OCI-LY1 (cell line): Measurements from ENCODE around the gene CTRL.
"Not testable (repeated sequence)": the region's sequence is repeated elsewhere in the genome, so short reads cannot be mapped to it uniquely, and the experiment has no call there.

Source experiments
- H2AFZ ChIP-seq: fragments of 200-600 bp; sonication (generic), shearing (Covaris generic); 2 replicates; pipeline ENCODE4 v1.6.0; 2014; ENCODE audit warnings: antibody characterized with exemption, mild to moderate bottlenecking, low read length
- H3F3A ChIP-seq: fragments of 200-600 bp; sonication (generic), shearing (Covaris generic); 2 replicates; pipeline ENCODE4 v1.6.0; 2014; ENCODE audit warnings: mild to moderate bottlenecking, antibody characterized with exemption, low read length, moderate library complexity; ENCODE audit not compliant: insufficient read depth
- H3K27ac ChIP-seq: fragments of 200-600 bp; sonication (generic); 2 replicates; pipeline ENCODE4 v1.5.1; 2014; ENCODE audit warnings: low read length, mixed run types, mild to moderate bottlenecking, low read depth; ENCODE audit not compliant: poor library complexity, severe bottlenecking
- H3K27me3 ChIP-seq: fragments of 200-600 bp; sonication (generic); 2 replicates; pipeline ENCODE4 v1.6.0; 2014; ENCODE audit warnings: antibody characterized with exemption, mild to moderate bottlenecking, low read length, moderate library complexity; ENCODE audit not compliant: insufficient read depth
- H3K36me3 ChIP-seq: fragments of 200-600 bp; sonication (generic); 2 replicates; pipeline ENCODE4 v1.6.1; 2014; ENCODE audit warnings: mild to moderate bottlenecking, antibody characterized with exemption, low read length, moderate library complexity, mixed read lengths; ENCODE audit not compliant: insufficient read depth
- H3K4me1 ChIP-seq: fragments of 200-600 bp; sonication (generic); 2 replicates; pipeline ENCODE4 v1.5.1; 2014; ENCODE audit warnings: mild to moderate bottlenecking, low read length, moderate library complexity; ENCODE audit not compliant: insufficient read depth, severe bottlenecking
- H3K4me2 ChIP-seq: fragments of 200-600 bp; sonication (generic), shearing (Covaris generic); 2 replicates; pipeline ENCODE4 v1.6.1; 2014; ENCODE audit warnings: low read length
- H3K4me3 ChIP-seq: fragments of 200-600 bp; sonication (generic); 2 replicates; pipeline ENCODE4 v1.5.1; 2014; ENCODE audit warnings: low read length, low read depth, mild to moderate bottlenecking, mixed read lengths; ENCODE audit not compliant: poor library complexity, severe bottlenecking
- H3K79me2 ChIP-seq: fragments of 200-600 bp; shearing (Covaris generic); 2 replicates; pipeline ENCODE4 v1.6.1; 2016; ENCODE audit warnings: mixed run types, low read length, mixed read lengths; ENCODE audit not compliant: insufficient read depth
- H3K9ac ChIP-seq: fragments of 200-600 bp; sonication (generic), shearing (Covaris generic); 2 replicates; pipeline ENCODE4 v1.6.1; 2014; ENCODE audit warnings: mild to moderate bottlenecking, low read length, mixed read lengths
- H3K9me2 ChIP-seq: fragments of 200-600 bp; sonication (generic), shearing (Covaris generic); 2 replicates; pipeline ENCODE4 v1.6.1; 2014; ENCODE audit warnings: low read depth, mild to moderate bottlenecking, low read length, mixed read lengths
- H3K9me3 ChIP-seq: fragments of 200-600 bp; shearing (Covaris generic); 2 replicates; pipeline ENCODE4 v1.6.1; 2014; ENCODE audit warnings: low read length, mixed read lengths
- H4K20me1 ChIP-seq: fragments of 200-600 bp; sonication (generic), shearing (Covaris generic); 2 replicates; pipeline ENCODE4 v1.6.0; 2016; ENCODE audit warnings: mild to moderate bottlenecking, low read length; ENCODE audit not compliant: insufficient read depth
- CTCF ChIP-seq: fragments of 200-600 bp; sonication (generic), shearing (Covaris generic); IDR thresholded peaks from 2 replicates; pipeline ENCODE4 v1.5.1; 2017; ENCODE audit warnings: mild to moderate bottlenecking, antibody characterized with exemption, low read length, moderate library complexity, mixed read lengths
- EZH2 ChIP-seq: fragments of 200-600 bp; sonication (generic), shearing (Covaris generic); IDR thresholded peaks from 2 replicates; pipeline ENCODE4 v1.8.0; 2017; ENCODE audit warnings: borderline replicate concordance, mixed run types, mild to moderate bottlenecking, antibody characterized with exemption, low read length, moderate library complexity, mixed read lengths

CTRL gene

GRCh38 chr16:67977005-67977404 lies 45.3 kb upstream of the CTRL start:
- H3K79me2 ChIP-seq = no peaks in the 10 kb centered on the region
- no peak overlapping the region for H3K9ac ChIP-seq
- no peaks in the 10 kb centered on the region for H3F3A ChIP-seq
- no peak overlapping the region for H2AFZ ChIP-seq
- H3K27me3 ChIP-seq = no peaks in the 10 kb centered on the region
- no peaks in the 10 kb centered on the region for H3K9me3 ChIP-seq
- TF ChIP-seq EZH2 (no peak), CTCF (no peak)
- H3K4me3 ChIP-seq = no peak overlapping the region
- no peaks in the 10 kb centered on the region for H3K9me2 ChIP-seq
- H3K27ac ChIP-seq = no peak overlapping the region
- H4K20me1 ChIP-seq = no peaks in the 10 kb centered on the region
- no peaks in the 10 kb centered on the region for H3K4me1 ChIP-seq
- no peaks in the 10 kb centered on the region for H3K36me3 ChIP-seq
- H3K4me2 ChIP-seq = no peak overlapping the region

GRCh38 chr16:67976205-67976604 lies 44.5 kb upstream of the CTRL start:
- Histone ChIP-seq H3K9me3 (no peaks in the 10 kb centered on the region), H3K27me3 (no peaks in the 10 kb centered on the region), H3K9me2 (no peaks in the 10 kb centered on the region), H3K4me1 (no peaks in the 10 kb centered on the region), H2AFZ (no peak overlapping the region), H3K36me3 (no peaks in the 10 kb centered on the region), H3K79me2 (no peaks in the 10 kb centered on the region), H3K4me3 (no peak overlapping the region), H4K20me1 (no peaks in the 10 kb centered on the region), H3K4me2 (no peak overlapping the region), H3K27ac (no peak overlapping the region), H3F3A (no peaks in the 10 kb centered on the region), H3K9ac (no peak overlapping the region)
- TF ChIP-seq CTCF = no peak
- TF ChIP-seq EZH2 = no peak

GRCh38 chr16:67975321-67976105 lies 43.9 kb upstream of the CTRL start:
- H3K27me3 ChIP-seq = no peaks in the 10 kb centered on the region
- no peak overlapping the region for H2AFZ ChIP-seq
- H3K9me2 ChIP-seq = no peaks in the 10 kb centered on the region
- H3K9ac ChIP-seq = no peak overlapping the region
- no peaks in the 10 kb centered on the region for H4K20me1 ChIP-seq
- no peak overlapping the region for H3K27ac ChIP-seq
- no peaks in the 10 kb centered on the region for H3K9me3 ChIP-seq
- H3F3A ChIP-seq = no peaks in the 10 kb centered on the region
- H3K79me2 ChIP-seq = no peaks in the 10 kb centered on the region
- H3K4me1 ChIP-seq = no peaks in the 10 kb centered on the region
- H3K4me2 ChIP-seq = no peak overlapping the region
- H3K4me3 ChIP-seq = no peak overlapping the region
- H3K36me3 ChIP-seq = no peaks in the 10 kb centered on the region
- TF ChIP-seq CTCF (no peak), EZH2 (no peak)

GRCh38 chr16:67972285-67972684 lies 40.6 kb upstream of the CTRL start:
- H2AFZ ChIP-seq, H4K20me1 ChIP-seq, H3K4me2 ChIP-seq, H3K4me3 ChIP-seq, H3K9me2 ChIP-seq, H3K36me3 ChIP-seq, H3K27me3 ChIP-seq, H3F3A ChIP-seq, H3K9me3 ChIP-seq, H3K9ac ChIP-seq, H3K79me2 ChIP-seq, H3K27ac ChIP-seq: not testable (repeated sequence)
- peaks cover 16% of the 10 kb centered on the region for H3K4me1 ChIP-seq
